HTERT RPE-1 (cell line): Measurements from ENCODE around the gene ROBO1.

ENCODE experiments used
- in situ Hi-C: fragments of 300-500 bp; cut with MboI; formaldehyde crosslinking; loops from 4 replicates; pipeline ENCODE4 v1.14.3; 2020; ENCODE audit warnings: low sequenced_read_pairs

The ROBO1 gene

DNA sequence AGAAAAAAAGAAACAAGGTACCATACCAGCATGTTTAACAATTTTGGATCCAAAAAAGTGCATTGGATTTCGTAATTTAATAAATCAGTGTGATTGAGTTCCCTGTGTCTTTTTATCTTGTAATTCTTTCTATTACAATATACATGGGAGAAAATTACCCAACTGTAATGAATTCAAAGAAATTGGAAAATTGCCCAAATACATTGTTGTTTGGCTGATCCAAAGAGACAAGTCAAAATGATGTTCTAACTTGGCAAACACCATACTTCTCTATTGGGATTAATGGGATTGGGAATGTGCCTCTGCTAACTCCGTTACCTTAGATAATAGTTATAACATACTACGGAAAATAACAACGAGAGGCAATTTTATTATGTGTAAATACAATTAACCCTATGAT, 1097.1 kb downstream of the ROBO1 start:
- in situ Hi-C loops = no loop called here

DNA sequence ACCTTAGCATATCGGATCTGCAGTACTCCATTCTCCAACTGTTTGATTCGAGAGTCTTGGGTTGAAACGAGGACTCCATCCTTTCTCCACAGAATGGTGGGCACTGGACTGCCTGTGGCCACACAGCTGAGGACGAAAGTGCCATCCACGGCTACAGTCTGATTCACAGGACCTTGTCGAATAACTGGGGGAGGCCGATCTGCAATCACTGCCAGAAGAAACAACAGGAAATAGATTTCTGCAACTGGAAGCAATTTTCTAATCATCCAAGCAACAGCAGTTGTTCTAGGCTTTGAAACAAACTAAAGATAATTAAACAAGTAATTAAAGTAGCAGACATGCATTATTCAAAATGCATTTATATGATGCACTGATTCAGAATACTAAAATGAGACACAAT, 1097.7 kb downstream of the ROBO1 start:
- in situ Hi-C loops = no loop called here

DNA sequence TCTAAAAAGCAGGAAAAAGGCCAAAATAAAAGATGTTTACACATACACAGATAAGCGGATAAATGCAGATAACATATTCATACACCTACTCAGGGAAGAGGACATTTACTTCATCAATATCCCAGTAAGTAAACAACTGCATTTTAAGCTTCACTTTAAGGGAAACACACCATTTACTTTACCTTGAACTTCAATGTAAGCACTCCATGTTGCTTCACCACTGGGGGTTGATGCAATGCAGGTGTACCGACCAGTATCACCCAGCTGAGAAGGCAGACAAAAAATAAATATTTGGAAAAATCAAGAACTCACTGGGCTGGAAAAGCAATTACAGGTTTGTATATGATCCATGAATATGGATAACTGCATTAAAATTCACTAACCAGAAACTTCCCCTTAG, 1099.5 kb downstream of the ROBO1 start:
- in situ Hi-C loops = no loop called here

DNA sequence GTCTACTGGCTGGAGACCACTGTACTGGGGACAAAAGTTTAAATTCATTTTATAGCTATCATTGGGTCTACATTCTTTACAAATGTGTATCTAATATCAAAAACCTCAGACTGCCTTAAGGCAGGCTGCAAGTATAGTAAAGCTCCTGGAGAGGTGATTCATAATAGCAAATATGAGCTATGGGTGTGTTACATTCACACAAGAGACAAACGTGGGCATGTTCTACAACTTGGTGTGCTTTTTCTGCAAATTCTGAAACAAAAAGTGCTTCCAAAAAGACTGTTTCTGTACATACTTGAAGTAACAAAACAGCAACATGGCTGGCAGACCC, 1101.4 kb downstream of the ROBO1 start:
- in situ Hi-C loops = no loop called here

DNA sequence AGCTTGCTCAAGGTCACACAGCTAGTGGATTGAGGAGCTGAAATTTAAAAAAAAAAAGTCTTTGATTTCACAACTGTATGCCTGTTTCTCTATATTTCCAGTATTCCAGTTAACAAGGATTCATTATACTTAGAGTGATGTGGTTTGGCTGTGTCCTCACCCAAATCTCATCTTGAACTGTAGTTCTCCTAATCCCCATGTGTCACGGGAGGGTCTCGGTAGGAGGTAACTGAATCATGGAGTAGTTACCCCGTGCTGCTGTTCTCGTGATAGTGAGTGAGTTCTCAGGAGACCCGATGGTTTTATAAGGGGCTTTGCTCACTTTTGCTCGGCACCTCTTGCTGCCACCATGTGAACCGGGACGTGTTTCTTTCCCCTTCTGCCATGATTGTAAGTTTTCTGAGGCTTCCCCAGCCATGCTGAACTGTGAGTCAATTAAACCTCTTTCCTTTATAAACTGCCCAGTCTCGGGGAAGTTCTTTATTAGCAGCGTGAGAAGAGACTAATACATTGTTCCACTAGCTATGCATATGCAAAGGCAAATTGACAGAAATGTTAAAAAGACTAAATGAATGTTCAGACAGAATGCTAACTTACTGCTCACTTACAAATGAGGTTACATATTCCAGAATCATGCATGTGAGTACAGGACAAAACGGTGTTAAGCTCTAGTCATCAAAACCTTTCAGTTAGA, 1101.9 kb downstream of the ROBO1 start:
- in situ Hi-C loops = no loop called here

DNA sequence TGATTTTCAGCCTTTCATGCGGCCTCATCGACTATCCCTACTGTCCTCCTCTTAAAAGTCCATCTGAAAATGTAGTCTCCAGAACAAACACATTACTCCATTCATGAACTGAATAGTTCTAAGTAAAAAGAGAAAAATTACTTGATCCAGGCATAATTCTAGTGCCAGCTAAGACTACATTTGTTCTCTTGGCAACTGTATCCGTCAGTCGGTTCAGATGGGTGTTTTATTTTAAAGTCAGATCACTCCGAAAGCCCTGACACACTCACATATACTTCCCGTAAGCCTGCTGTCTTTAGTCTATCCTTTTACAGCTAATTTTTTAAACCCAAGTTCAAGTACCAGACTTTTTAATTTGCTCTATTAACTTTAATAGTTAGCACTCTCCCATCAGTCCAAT, 1102.7 kb downstream of the ROBO1 start:
- in situ Hi-C loops = no loop called here

DNA sequence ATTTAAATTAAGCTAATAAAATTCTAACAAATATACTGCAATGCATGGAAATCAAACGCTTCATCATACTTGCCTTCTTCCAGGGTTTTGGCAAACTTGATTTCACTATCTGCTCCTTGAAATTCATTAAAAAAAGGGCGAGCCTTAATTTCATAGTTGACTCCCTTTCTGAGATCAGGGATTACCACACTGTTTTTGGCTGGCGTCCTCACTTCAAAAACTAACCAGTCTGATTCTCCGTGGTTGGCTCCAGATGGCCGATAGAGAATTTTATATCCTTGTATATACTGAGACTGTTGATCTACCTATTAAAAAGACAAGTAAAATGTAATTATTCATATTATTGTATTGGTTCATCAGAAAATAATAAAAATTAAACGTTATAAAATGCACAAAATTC, 1106.8 kb downstream of the ROBO1 start:
- in situ Hi-C loops = no loop called here

DNA sequence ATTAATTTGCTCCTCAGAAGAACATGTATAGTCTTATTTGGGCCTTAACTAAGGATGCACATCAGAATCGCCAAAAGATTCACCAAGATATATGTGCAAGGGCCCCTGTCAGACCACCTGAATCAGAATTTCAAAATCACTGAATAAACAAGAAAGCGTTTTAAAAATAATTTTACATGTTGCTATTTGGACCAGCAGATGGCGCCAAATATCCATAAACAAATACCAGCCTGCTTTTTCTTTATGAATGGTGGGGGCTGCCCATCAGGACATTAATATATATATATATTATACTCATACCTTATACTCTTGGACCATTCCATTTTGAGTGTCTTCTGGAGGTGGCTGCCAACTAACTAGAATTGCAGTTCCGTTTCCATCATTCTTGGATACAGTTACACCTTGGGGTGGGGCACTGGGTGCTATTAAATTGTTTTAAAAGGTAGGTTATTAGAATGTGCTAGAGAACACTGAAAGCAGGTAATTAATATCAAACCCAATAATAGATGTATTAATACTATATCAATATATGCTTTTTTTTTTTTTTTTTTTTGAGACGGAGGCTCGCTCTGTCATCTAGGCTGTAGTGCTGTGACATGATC, 1108.3 kb downstream of the ROBO1 start:
- in situ Hi-C loops = no loop called here

DNA sequence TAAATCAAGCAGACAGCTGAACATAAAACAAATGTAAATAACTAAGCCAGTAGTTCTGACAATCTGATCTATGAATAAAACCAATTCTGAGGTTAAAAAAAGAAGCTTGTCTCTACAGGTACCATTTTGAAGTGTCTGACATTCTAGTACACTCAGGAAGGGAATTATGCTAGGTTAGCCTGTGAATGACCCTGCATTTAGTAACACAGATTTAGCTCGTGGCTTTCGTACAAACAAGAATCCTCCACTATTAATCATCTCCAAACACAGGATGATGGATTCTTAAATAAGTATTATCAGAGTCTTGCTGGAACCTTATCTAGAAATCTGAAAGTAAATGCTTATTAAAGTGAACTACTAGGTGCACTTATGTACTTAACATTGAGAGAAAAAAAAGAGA, 1120.1 kb downstream of the ROBO1 start:
- in situ Hi-C loops = no loop called here

DNA sequence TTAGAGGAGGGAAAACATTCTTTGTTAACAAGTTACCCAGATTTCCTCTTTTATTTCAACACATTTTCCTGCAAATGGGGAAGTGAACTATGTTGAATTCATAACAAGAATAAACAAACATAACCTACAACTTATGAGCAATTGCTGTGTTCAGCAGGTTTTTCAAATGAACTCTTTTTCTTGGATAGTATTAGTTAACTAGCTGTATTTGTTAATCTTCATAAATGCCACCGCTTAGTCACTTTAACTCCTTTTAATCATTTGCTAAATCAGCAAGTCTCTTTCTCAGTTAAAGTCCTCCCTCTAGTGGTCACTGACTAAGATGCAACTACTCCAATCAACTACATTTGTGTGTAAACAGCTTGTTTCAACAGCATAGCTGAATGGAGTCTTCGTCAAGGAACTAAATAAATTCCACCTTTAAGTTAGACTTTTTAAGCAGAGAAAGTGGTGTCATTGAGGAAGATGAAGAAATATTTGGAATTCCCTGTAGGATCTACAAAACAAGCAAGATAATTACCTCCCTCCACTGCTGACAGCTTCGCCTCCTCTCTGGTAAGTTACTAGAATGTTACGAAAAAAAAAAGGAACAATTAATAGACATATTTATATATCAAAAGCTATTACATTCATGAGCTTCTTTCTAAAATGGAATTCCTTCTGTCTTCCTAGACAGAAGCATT, 1122.0 kb downstream of the ROBO1 start:
- in situ Hi-C loops = no loop called here

DNA sequence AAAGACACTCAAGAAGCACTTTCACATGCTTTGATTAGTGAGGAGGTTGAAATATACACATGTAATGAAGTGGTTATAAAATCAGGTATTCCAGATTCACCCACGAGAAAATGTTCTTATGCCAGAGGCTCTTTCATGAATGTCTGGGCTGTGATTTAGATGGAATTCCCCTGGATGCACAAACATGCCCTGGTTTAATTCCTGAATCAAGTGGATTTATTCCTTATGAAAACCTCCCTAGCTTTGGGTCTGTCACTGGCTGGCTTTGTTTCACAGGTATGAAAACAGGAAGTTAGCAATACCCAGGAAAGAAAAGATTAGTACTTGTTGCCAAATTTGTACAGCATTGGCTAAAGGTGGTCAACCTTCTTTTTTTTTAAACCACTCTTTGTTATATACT, 1123.0 kb downstream of the ROBO1 start:
- in situ Hi-C loops = no loop called here

DNA sequence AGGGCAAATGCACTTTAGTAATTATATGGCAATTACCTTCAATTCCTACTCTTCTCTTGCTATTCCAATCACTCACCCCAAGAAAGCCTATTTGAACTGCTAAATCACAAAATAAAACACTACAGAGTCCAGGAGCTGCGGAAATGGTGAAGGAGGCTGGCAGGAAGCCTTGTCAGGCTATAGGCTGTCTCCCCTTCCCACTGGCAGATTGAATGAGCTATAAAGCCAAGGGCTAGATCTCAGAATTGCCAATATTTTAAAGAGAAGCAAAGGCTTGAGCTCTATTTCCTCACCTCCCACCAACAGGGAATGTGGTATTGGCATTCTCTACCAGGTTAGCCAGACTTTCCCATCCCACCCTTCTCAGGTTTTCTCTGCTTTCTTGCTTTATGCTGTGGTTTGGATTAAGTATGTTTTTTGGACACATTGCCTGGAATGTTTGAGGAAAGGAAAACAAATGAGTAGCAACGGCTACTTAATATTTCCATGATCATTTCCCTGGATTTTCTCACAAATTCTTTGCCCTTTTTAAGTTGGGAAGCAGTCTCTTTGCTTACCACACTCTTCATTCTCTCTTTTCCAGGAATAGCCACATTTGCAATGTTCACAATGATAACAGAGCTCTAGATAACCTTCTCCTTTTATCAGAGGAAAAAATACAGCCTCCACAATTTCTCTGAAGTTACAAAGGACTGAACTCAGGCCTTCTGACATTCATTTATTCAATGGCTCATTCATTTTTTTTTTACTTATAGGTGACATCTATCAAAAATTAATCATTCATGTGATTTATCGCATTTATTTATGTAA, 1125.4 kb downstream of the ROBO1 start:
- in situ Hi-C loops = no loop called here

DNA sequence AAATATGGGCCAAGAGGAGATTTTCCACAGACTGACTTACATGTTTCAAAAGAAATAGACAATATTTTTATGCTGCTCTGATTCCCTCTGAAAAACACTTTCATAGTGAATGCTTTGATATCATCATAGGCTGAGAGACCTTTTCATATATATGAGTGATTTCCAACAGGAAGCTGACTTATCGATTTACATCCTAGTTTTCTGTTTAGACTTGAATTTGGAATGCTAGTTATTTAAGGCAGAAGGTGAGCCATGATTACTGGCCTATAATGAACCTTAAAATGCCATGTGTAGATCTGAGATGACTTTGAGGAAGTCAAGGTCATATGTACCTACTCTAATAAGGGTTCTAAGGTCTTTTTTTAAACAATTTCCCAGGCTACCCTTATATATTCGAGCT, 1126.1 kb downstream of the ROBO1 start:
- in situ Hi-C loops = no loop called here

DNA sequence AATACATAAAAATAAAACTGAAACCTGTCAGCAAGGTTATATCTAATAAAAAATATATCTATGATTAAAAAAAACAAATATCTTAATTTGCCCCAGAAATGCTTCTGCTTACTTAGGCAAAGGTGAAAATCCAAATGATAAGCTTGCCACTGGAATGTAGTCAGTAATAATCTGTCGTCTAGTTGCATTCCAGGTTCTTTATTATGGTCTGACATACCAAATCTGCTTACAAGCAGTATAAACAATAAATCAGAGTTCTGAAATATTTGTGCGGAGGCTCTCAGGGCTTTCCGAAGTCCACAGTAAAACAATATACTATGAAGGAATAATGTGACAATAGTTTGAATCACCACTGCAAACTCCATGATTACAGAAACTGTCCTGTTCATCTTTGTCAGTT, 1133.5 kb downstream of the ROBO1 start:
- in situ Hi-C loops = no loop called here

DNA sequence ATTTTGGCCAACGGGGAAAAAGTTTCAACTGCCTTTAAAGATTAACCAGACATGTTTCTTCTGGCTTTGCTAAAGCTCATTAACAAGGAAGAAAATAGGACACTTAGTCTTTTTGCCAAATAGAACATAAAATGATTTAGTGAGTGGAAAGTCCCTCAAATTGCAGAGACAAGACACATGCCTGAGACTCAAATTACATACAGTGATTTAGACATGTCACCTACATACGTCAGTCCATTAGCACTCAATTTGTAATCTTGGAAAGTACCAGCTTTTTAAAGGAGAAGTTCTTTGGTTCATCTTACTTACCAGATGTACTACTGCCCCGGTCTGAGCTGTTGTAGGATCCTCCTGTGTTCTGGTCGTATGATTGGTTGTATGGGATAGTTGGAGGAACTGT, 1134.2 kb downstream of the ROBO1 start:
- in situ Hi-C loops = no loop called here

DNA sequence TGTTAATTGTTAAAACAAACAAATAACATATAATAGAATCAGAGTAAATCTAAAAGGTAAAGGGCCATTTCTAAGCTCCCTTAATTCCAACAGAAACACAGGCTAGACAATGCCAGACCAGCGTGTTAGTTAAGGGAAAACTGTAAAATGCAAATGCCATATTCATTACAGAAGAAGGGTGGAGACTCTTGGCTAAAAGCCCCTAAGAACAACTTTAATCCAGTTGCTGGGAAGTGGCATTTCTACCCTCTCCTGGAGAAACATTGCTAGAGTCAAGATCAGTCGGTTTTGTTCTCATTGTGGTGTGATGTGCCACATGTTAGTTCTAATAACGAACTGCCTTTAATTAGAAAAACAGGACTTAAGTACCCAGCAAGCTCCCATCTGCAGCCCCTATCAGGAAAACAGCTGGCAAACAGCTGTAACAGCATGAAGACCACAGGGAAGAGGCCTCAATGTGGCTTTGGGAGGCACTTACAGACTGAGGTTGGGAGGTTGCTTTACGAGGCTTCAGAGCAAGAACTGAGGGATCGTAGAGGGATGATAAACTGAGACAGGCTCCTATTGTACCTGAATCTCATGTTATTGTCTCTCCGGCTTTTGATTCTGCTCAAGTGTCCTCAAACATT, 1134.8 kb downstream of the ROBO1 start:
- in situ Hi-C loops = no loop called here

DNA sequence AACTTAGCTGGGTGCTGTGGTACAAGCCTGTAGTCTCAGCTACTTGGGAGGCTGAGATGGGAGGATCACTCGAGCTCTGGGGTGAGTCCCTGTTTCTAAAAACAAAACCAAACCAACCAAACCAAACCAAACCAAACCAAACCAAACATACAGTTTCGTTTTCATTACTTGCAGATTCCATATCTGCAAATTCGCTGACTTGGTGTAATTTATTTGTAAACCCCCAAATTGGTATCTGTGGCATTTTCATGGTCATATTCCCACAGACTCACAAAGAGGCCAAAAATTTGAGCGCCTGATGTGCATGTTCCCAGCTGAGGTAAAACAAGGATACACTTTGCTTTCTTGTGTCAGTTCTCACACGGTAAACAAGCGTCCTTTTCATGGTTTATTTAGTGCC, 1138.3 kb downstream of the ROBO1 start:
- in situ Hi-C loops = no loop called here

DNA sequence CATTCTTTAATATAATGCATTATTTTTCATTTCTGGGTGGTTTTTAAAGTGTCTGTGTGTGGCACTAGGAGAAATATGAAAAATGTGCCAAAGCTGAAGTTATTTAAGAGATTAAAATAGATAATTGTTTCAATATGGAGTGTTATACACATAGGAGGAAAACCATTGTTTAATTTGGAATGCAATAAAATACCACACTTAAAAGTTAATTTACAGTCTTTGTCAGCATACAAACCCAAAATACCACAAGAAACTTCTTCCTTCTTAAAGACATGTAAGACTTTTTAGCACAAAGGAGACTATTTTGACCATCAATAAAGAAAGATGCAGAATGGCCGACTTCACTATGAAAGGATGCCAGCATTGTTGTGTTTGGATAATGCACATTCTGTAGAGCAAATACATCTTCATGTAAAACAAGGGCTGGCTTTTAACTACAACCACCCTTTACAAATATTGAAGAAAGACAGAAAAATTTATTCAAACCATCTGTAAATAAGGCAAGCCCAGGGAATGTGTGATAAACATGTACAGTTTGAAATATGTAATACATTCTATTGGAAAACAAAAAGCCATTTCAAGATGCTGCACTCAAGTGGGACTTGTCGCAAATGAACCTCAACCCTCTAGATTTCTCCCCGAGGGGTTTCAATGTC, 1146.6 kb downstream of the ROBO1 start:
- in situ Hi-C loops = no loop called here

DNA sequence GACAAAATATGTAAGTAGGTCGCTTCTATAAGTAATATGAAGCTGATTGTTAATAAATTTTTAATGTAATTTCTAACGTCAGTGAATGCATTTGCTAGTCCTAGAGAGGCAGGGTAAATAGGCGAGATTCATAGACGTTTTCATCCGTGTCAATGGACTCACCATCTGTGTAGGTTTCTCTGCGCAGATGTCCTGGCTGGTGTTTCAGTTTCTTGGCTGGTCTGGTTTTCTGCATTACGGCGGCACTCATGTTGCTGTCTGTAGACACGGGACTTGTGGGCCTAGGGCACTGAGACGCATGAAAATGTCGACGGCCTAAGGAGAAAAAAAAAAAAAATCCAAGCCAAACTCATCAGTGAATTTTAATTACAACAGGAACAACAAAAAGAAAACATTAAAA, 1153.3 kb downstream of the ROBO1 start:
- in situ Hi-C loops = no loop called here

DNA sequence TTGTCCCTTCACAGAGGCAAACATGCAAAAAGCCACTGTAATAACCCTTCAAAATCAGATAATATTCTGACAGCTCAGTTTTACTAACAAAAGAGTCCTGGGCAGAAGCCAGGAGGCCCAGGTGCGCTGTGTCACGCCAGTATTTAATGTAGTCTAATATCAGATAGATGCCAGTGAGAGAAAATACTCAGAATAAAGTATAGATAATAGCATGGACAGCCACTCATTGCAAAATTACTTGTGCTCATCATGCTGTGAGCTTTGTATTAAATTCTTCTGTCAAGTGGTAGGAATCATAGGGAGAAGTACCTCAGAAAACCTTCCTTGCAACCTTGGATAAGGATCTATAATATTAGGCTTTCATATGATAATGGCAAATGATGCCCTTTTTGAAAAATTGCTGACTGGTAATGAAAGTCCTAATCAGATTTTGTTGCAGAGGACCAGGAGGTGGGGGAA, 1154.3 kb downstream of the ROBO1 start:
- in situ Hi-C loops = no loop called here

DNA sequence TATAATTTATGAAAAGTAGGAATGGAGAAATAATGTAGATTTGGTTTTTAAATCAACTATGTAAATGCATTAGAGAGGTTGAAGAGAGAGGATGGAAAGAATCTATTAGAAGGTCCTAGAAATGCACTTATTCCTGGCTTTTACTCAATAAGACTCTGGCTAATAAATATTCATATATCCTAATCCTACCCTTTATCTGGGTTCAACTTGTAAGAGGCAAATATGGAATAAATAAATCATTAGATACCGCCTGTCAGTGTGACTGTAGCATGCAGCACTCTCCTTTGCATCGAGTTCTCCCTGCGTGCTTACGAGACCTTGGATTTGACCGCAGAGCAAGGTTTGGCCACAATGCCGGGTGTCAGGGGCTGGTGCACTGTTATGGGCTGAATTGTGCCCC, 1156.5 kb downstream of the ROBO1 start:
- in situ Hi-C loops = no loop called here
